Esophagus squamous epithelium (tissue), 5 donors: ENCODE results near the gene TNIK. TPM values are rescaled to one million over a fixed set of nuclear protein-coding genes. Genes with fewer than 3 reads are reported as not detected.
A peak's percentile ranks its signal among the peaks of the same experiment; 100 is the strongest.

Experiments used
- DNase-seq: peaks from one replicate; lab custom pipeline; 2025; lab: John Stamatoyannopoulos, UW
- H3K27ac ChIP-seq, 4 donors: fragments of 200-600 bp; sonication (generic); one replicate each; pipeline ENCODE4 v1.5.1; 2016 to 2019; ENCODE audit warnings: mild to moderate bottlenecking in 1 of 4
- H3K27me3 ChIP-seq, 4 donors: fragments of 200-600 bp; sonication (generic); 1 replicate in 3 of 4; 2 replicates in 1 of 4; pipeline versions ENCODE4 v1.5.1 to v1.6.0; 2017 to 2021; ENCODE audit warnings: antibody characterized with exemption in 1 of 4
- H3K36me3 ChIP-seq, 3 donors: fragments of 200-600 bp; sonication (generic); one replicate each; pipeline ENCODE4 v1.5.1; 2016 to 2019
- H3K4me1 ChIP-seq, 3 donors: fragments of 200-600 bp; sonication (generic); one replicate each; pipeline ENCODE4 v1.5.1; 2017 to 2019
- H3K4me3 ChIP-seq, 4 donors: fragments of 200-600 bp; sonication (generic); 1 replicate in 3 of 4; 2 replicates in 1 of 4; pipeline ENCODE4 v1.5.1; 2016 to 2019; ENCODE audit warnings: mild to moderate bottlenecking in 2 of 4, moderate library complexity in 1 of 4
- H3K9me3 ChIP-seq, 3 donors: fragments of 200-600 bp; sonication (generic); one replicate each; pipeline ENCODE4 v1.5.1; 2016 to 2019
- CTCF ChIP-seq, 6 experiments: fragments of 450-650 bp in 4 of 6; fragments of 200-600 bp in 2 of 6; sonication (generic) in 2 of 6; IDR thresholded peaks; one replicate each; pipeline ENCODE4 v1.5.1; 2016 to 2019; ENCODE audit warnings: antibody characterized with exemption in 6 of 6, mild to moderate bottlenecking in 4 of 6, moderate library complexity in 4 of 6
- POLR2A ChIP-seq, 4 donors: fragments of 450-650 bp; IDR thresholded peaks; one replicate each; pipeline ENCODE4 v1.6.1; 2017; ENCODE audit warnings: antibody characterized with exemption in 4 of 4, mild to moderate bottlenecking in 4 of 4, moderate library complexity in 3 of 4
- WGBS, 2 donors: methylation state at CpG; one replicate each; pipeline ENCODE4 v1.1.5; 2018; 5-methylcytosine and 5-hydroxymethylcytosine counted together
- intact Hi-C: fragments of 100-400 bp; cut with DNase I; formaldehyde crosslinking; loops from one replicate; pipeline ENCODE4 v1.15.0; 2022
- total RNA-seq, 4 donors: library from RNA; depleted of rRNA; stranded (reverse); fragments of >200 nt; gene quantifications; one replicate each; pipeline ENCODE4 v1.1.0, GENCODE V29; 2016
- donor health status: DM: yes; HTN: yes; CAD: no.

The TNIK gene
- total RNA-seq, 4 donors from 2014 or later: 2.2 to 11.6 (median 4.7) TPM

- 89 to 94% methylated on average over 9 of the region's 9 CpGs for WGBS, 2 donors
- no peak overlapping the region for H3K4me3 ChIP-seq
- TF ChIP-seq POLR2A (IDR thresholded peaks at IDR 0.05) (no peak), CTCF (IDR thresholded peaks at IDR 0.05) (no peak)
Observed at GRCh38 chr3:171333784-171334464, 126.3 kb downstream of the TNIK start.

GRCh38 chr3:171330938-171331337 lies 129.3 kb downstream of the TNIK start:
- no peak overlapping the region for H3K4me3 ChIP-seq
- H3K4me1 ChIP-seq: peaks cover 0 to 17% (median 3%) of the 10 kb centered on the region in 3 donors
- no peaks in the 10 kb centered on the region for H3K9me3 ChIP-seq
- 78 to 93% methylated on average over 3 of the region's 3 CpGs for WGBS, 2 donors
- intact Hi-C loops: no loop called here
- TF ChIP-seq CTCF (IDR thresholded peaks at IDR 0.05): no peak
- TF ChIP-seq POLR2A (IDR thresholded peaks at IDR 0.05): no peak
- H3K27me3 ChIP-seq: no peaks in the 10 kb centered on the region
- H3K36me3 ChIP-seq: no peaks in the 10 kb centered on the region
- no peak overlapping the region for H3K27ac ChIP-seq
- DNase-seq: no peak

More at GRCh38 chr3:171333784-171334464, 126.3 kb downstream of the TNIK start:
- no peaks in the 10 kb centered on the region for H3K27me3 ChIP-seq
- peaks cover 0 to 7% (median 0%) of the 10 kb centered on the region in 3 donors for H3K4me1 ChIP-seq
- DNase-seq: no peak
- intact Hi-C loops: no loop called here
- no peaks in the 10 kb centered on the region for H3K9me3 ChIP-seq
- H3K27ac ChIP-seq: no peak overlapping the region
- H3K36me3 ChIP-seq: no peaks in the 10 kb centered on the region

GRCh38 chr3:171329746-171330145 lies 130.5 kb downstream of the TNIK start:
- 74 to 78% methylated on average over 4 of the region's 4 CpGs for WGBS, 2 donors

GRCh38 chr3:171328419-171329082 lies 131.7 kb downstream of the TNIK start:
- H3K4me1 ChIP-seq: peaks cover 0 to 17% (median 3%) of the 10 kb centered on the region in 3 donors
- H3K27ac ChIP-seq: peak overlapping the region in 1 of 4 donors; percentile 33
- no peaks in the 10 kb centered on the region for H3K27me3 ChIP-seq
- TF ChIP-seq POLR2A (IDR thresholded peaks at IDR 0.05): no peak
- TF ChIP-seq CTCF (IDR thresholded peaks at IDR 0.05): peak in 1 of 6 experiments; percentile 17
- DNase-seq: no peak
- H3K4me3 ChIP-seq: no peak overlapping the region
- no peaks in the 10 kb centered on the region for H3K36me3 ChIP-seq
- intact Hi-C loops: no loop called here
- H3K9me3 ChIP-seq: no peaks in the 10 kb centered on the region
- 20 to 21% methylated on average over 3 of the region's 3 CpGs for WGBS, 2 donors

More at GRCh38 chr3:171329746-171330145, 130.5 kb downstream of the TNIK start:
- no peak overlapping the region for H3K27ac ChIP-seq
- H3K4me3 ChIP-seq: no peak overlapping the region
- no peak for DNase-seq
- H3K27me3 ChIP-seq: no peaks in the 10 kb centered on the region
- intact Hi-C loops: no loop called here
- H3K4me1 ChIP-seq: peaks cover 0 to 17% (median 3%) of the 10 kb centered on the region in 3 donors
- H3K36me3 ChIP-seq: no peaks in the 10 kb centered on the region
- no peak for TF ChIP-seq POLR2A (IDR thresholded peaks at IDR 0.05)
- no peak for TF ChIP-seq CTCF (IDR thresholded peaks at IDR 0.05)
- H3K9me3 ChIP-seq: no peaks in the 10 kb centered on the region
